HepG2 (cell line): Measurements from ENCODE around the gene CNPPD1. TPM values are rescaled to one million over a fixed set of nuclear protein-coding genes. Genes with fewer than 3 reads are reported as not detected.

Source experiments
- ARHGAP35 ChIP-seq: sonication (generic); formaldehyde crosslinking; IDR thresholded peaks from 2 replicates; pipeline ENCODE4 v1.9.0; 2022; ENCODE audit warnings: mild to moderate bottlenecking, inconsistent platforms, moderate library complexity, missing genetic modification reagents, borderline replicate concordance
- DNMT1 ChIP-seq: sonication (generic); formaldehyde crosslinking; IDR thresholded peaks from 2 replicates; pipeline ENCODE4 v1.5.1; 2020; ENCODE audit warnings: mild to moderate bottlenecking, missing genetic modification reagents
- HMGA1 ChIP-seq: sonication (generic); formaldehyde crosslinking; conservative IDR thresholded peaks from 2 replicates; pipeline ENCODE4 v1.4.0; 2020; ENCODE audit warnings: missing genetic modification reagents
- KAT7 ChIP-seq: IDR thresholded peaks from 2 replicates; pipeline ENCODE4 v1.6.1; 2018; ENCODE audit warnings: borderline replicate concordance, missing compliant biosample characterization
- MBD4 ChIP-seq: IDR thresholded peaks from 2 replicates; pipeline ENCODE4 v1.6.1; 2012; ENCODE audit warnings: low read length, inconsistent platforms, borderline replicate concordance
- NR2F1 ChIP-seq, 2 experiments: fragments of 450-650 bp in 1 of 2; formaldehyde crosslinking in 1 of 2; IDR thresholded peaks; 2 replicates each; pipeline versions ENCODE4 v1.5.0 to v1.6.1; 2016 to 2020; ENCODE audit warnings: mild to moderate bottlenecking in 1 of 2, missing compliant biosample characterization in 1 of 2, missing genetic modification reagents in 1 of 2, moderate library complexity in 1 of 2
- NR2F2 ChIP-seq: IDR thresholded peaks from 2 replicates; pipeline ENCODE4 v1.6.1; 2012; ENCODE audit warnings: low read depth, inconsistent platforms, borderline replicate concordance
- ZNF598 ChIP-seq: sonication (generic); formaldehyde crosslinking; IDR thresholded peaks from 2 replicates; pipeline ENCODE4 v1.5.1; 2020; ENCODE audit warnings: mild to moderate bottlenecking, missing genetic modification reagents, borderline replicate concordance
- polyA plus RNA-seq, 8 experiments: library from polyadenylated mRNA; depleted of rRNA in 3 of 8; stranded (reverse) in 7 of 8; unstranded in 1 of 8; fragments of >200 nt; fragmentation: Illumina TruSeq in 4 of 8; extraction: Trizol in 4 of 8; gene quantifications; 2 replicates each; pipeline versions ENCODE4 v1.2.1 to v1.2.3, GENCODE V29; 2011 to 2016; ENCODE audit warnings: low read depth in 4 of 8, missing spikeins in 1 of 8, mixed read lengths in 1 of 8; ENCODE audit not compliant: insufficient read depth in 1 of 8
- total RNA-seq, 5 experiments: library from RNA; depleted of rRNA; stranded (reverse); fragments of >200 nt; fragmentation: Illumina TruSeq; extraction: Trizol; gene quantifications; 2 replicates each; pipeline ENCODE4 v1.2.3, GENCODE V29; 2016; ENCODE audit warnings: low read depth in 1 of 5
- TF ChIP-seq, protein P1 (sequence below): sonication (generic); formaldehyde crosslinking; IDR thresholded peaks from 2 replicates; pipeline ENCODE4 v1.5.0; 2020; ENCODE audit warnings: missing genetic modification reagents
- TF ChIP-seq, protein P2 (sequence below): sonication (generic); formaldehyde crosslinking; IDR thresholded peaks from 2 replicates; pipeline ENCODE4 v1.5.1; 2020; ENCODE audit warnings: mild to moderate bottlenecking, missing genetic modification reagents, moderate library complexity
- TF ChIP-seq, protein P3 (sequence below): sonication (generic); formaldehyde crosslinking; IDR thresholded peaks from 2 replicates; pipeline ENCODE4 v1.4.0; 2020; ENCODE audit warnings: missing genetic modification reagents, mild to moderate bottlenecking, borderline replicate concordance
- TF ChIP-seq, protein P4 (sequence below): sonication (generic); formaldehyde crosslinking; IDR thresholded peaks from 2 replicates; pipeline ENCODE4 v1.9.0; 2022; ENCODE audit warnings: low read depth, missing genetic modification reagents
- TF ChIP-seq, protein P5 (sequence below): sonication (generic); formaldehyde crosslinking; IDR thresholded peaks from 2 replicates; pipeline ENCODE4 v1.5.0; 2020; ENCODE audit warnings: missing genetic modification reagents

The CNPPD1 gene
- total and polyA plus RNA-seq, 2 of the 13 experiments (the other 11 are each of a cell fraction or from before 2014, with no cell fraction given): 35.5 to 49.4 TPM

DNA sequence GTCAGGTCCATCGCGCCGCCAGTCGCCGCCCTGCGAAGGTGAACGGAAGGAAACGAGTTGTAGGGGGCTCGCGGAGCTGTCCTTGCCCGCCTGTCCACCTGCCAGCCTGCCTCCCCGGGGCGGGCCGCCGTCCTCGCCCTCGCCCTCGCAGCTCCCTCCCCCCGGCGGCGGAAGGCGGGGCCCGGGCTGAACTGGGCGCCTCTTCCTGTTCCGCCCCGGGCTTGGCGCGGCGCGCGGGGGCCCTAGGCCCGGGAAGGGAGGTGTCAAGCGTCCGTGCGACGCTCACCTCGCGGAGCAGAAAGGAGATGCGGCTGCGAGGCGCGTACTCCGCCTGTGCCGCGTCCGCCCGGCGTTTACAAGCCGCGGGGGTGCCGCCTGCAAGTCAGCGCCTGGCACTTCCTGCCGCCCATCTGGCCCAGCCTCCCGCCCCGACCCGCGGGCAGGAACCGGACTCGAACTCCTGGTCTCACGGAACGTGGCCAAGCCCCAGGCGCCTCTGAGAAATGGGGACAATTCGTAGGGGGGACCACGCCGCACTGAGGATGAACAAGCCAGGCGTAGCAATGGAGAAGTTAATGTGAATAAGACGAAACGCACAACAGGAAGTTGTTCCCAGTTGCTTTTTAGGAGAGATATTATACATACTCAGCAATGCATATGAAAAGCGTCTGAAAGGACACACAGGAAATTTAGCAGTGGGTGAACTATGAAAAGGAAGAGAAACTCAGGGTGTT lies at the start of gene CNPPD1 (continued):
- TF ChIP-seq HMGA1: no peak
- TF ChIP-seq, protein P1, sequence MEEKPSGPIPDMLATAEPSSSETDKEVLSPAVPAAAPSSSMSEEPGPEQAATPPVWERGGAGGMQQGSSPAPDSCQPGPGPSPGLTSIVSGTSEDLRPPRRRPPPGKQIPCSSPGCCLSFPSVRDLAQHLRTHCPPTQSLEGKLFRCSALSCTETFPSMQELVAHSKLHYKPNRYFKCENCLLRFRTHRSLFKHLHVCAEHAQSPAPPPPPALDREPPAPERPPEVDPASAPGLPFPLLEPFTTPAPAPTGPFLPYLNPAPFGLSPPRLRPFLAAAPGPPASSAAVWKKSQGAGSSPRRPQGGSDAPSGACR (CRISPR knock-in tag): peak; percentile 98
- TF ChIP-seq NR2F2: peak; percentile 28; the same call in 1 of the 2 replicates
- TF ChIP-seq DNMT1 (CRISPR knock-in tag): peak; percentile 94
- TF ChIP-seq, protein P2, sequence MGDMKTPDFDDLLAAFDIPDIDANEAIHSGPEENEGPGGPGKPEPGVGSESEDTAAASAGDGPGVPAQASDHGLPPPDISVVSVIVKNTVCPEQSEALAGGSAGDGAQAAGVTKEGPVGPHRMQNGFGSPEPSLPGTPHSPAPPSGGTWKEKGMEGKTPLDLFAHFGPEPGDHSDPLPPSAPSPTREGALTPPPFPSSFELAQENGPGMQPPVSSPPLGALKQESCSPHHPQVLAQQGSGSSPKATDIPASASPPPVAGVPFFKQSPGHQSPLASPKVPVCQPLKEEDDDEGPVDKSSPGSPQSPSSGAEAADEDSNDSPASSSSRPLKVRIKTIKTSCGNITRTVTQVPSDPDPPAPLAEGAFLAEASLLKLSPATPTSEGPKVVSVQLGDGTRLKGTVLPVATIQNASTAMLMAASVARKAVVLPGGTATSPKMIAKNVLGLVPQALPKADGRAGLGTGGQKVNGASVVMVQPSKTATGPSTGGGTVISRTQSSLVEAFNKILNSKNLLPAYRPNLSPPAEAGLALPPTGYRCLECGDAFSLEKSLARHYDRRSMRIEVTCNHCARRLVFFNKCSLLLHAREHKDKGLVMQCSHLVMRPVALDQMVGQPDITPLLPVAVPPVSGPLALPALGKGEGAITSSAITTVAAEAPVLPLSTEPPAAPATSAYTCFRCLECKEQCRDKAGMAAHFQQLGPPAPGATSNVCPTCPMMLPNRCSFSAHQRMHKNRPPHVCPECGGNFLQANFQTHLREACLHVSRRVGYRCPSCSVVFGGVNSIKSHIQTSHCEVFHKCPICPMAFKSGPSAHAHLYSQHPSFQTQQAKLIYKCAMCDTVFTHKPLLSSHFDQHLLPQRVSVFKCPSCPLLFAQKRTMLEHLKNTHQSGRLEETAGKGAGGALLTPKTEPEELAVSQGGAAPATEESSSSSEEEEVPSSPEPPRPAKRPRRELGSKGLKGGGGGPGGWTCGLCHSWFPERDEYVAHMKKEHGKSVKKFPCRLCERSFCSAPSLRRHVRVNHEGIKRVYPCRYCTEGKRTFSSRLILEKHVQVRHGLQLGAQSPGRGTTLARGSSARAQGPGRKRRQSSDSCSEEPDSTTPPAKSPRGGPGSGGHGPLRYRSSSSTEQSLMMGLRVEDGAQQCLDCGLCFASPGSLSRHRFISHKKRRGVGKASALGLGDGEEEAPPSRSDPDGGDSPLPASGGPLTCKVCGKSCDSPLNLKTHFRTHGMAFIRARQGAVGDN: peak; percentile 99
- TF ChIP-seq, protein P3, sequence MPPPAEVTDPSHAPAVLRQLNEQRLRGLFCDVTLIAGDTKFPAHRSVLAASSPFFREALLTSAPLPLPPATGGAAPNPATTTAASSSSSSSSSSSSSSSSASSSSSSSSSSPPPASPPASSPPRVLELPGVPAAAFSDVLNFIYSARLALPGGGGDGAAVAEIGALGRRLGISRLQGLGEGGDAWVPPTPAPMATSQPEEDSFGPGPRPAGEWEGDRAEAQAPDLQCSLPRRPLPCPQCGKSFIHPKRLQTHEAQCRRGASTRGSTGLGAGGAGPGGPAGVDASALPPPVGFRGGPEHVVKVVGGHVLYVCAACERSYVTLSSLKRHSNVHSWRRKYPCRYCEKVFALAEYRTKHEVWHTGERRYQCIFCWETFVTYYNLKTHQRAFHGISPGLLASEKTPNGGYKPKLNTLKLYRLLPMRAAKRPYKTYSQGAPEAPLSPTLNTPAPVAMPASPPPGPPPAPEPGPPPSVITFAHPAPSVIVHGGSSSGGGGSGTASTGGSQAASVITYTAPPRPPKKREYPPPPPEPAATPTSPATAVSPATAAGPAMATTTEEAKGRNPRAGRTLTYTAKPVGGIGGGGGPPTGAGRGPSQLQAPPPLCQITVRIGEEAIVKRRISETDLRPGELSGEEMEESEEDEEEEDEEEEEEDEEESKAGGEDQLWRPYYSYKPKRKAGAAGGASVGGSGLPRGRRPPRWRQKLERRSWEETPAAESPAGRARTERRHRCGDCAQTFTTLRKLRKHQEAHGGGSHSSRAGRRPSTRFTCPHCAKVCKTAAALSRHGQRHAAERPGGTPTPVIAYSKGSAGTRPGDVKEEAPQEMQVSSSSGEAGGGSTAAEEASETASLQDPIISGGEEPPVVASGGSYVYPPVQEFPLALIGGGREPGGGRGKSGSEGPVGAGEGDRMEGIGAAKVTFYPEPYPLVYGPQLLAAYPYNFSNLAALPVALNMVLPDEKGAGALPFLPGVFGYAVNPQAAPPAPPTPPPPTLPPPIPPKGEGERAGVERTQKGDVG (CRISPR knock-in tag): no peak
- no peak; a peak in 1 of 4 replicates for TF ChIP-seq NR2F1 (CRISPR knock-in tag; IDR thresholded peaks at IDR 0.05)
- TF ChIP-seq, protein P4, sequence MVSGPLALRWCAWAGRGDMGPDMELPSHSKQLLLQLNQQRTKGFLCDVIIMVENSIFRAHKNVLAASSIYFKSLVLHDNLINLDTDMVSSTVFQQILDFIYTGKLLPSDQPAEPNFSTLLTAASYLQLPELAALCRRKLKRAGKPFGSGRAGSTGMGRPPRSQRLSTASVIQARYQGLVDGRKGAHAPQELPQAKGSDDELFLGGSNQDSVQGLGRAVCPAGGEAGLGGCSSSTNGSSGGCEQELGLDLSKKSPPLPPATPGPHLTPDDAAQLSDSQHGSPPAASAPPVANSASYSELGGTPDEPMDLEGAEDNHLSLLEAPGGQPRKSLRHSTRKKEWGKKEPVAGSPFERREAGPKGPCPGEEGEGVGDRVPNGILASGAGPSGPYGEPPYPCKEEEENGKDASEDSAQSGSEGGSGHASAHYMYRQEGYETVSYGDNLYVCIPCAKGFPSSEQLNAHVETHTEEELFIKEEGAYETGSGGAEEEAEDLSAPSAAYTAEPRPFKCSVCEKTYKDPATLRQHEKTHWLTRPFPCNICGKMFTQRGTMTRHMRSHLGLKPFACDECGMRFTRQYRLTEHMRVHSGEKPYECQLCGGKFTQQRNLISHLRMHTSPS (CRISPR knock-in tag): peak; percentile 83
- peak; percentile 93 for TF ChIP-seq ARHGAP35
- TF ChIP-seq, protein P5, sequence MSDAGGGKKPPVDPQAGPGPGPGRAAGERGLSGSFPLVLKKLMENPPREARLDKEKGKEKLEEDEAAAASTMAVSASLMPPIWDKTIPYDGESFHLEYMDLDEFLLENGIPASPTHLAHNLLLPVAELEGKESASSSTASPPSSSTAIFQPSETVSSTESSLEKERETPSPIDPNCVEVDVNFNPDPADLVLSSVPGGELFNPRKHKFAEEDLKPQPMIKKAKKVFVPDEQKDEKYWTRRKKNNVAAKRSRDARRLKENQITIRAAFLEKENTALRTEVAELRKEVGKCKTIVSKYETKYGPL (CRISPR knock-in tag): peak; percentile 80; the same call in 1 of the 2 replicates
- TF ChIP-seq KAT7 (CRISPR knock-in tag): peak; percentile 46; the same call in 1 of the 2 replicates
- TF ChIP-seq MBD4: no peak
- TF ChIP-seq ZNF598 (CRISPR knock-in tag): peak; percentile 56; the same call in 1 of the 2 replicates
